OCI-LY3 (cell line): ENCODE data around the gene MAP6.

Experiments used
- H2AFZ ChIP-seq: fragments of 200-600, 300-600 bp; shearing (Covaris generic); 2 replicates; pipeline ENCODE4 v1.6.0; 2014; ENCODE audit warnings: antibody characterized with exemption, low read depth, low read length
- H3K27ac ChIP-seq: fragments of 200-600, 300-600 bp; sonication (generic); 2 replicates; pipeline ENCODE4 v1.5.1; 2014; ENCODE audit warnings: mild to moderate bottlenecking, low read length, moderate library complexity, mixed read lengths
- H3K27me3 ChIP-seq: fragments of 200-600, 300-600 bp; sonication (generic); 2 replicates; pipeline ENCODE4 v1.6.1; 2014; ENCODE audit warnings: low read depth, low read length, mixed read lengths
- H3K36me3 ChIP-seq: fragments of 200-600, 300-600 bp; sonication (generic); replicated peaks from 2 replicates; pipeline ENCODE3; 2014; ENCODE audit warnings: low read depth, low read length, mixed read lengths
- H3K4me1 ChIP-seq: fragments of 300-600, 200-600 bp; sonication (generic); 2 replicates; pipeline ENCODE4 v1.6.1; 2014; ENCODE audit warnings: low read length, mixed read lengths
- H3K4me2 ChIP-seq: fragments of 200-600, 300-600 bp; sonication (generic); 2 replicates; pipeline ENCODE4 v1.6.1; 2014; ENCODE audit warnings: low read length, mixed read lengths
- H3K4me3 ChIP-seq: fragments of 300-600, 200-600 bp; sonication (generic); 2 replicates; pipeline ENCODE4 v1.5.1; 2014; ENCODE audit warnings: antibody characterized with exemption, mild to moderate bottlenecking, low read length, moderate library complexity
- H3K79me2 ChIP-seq: fragments of 300-600, 200-600 bp; shearing (Covaris generic); 2 replicates; pipeline ENCODE4 v1.6.1; 2014; ENCODE audit warnings: mild to moderate bottlenecking, low read length, mixed read lengths
- H3K9ac ChIP-seq: fragments of 300-600, 200-600 bp; shearing (Covaris generic); 2 replicates; pipeline ENCODE4 v1.6.0; 2014; ENCODE audit warnings: mild to moderate bottlenecking, low read length, moderate library complexity
- H3K9me3 ChIP-seq: fragments of 200-600, 300-600 bp; shearing (Covaris generic); 2 replicates; pipeline ENCODE4 v1.6.1; 2014; ENCODE audit warnings: low read length, mixed read lengths; ENCODE audit not compliant: insufficient read depth
- H4K20me1 ChIP-seq: fragments of 200-600, 300-600 bp; sonication (generic); 2 replicates; pipeline ENCODE4 v1.6.1; 2016; ENCODE audit warnings: low read length, mixed read lengths; ENCODE audit not compliant: insufficient read depth
- EZH2phosphoT487 ChIP-seq: fragments of 200-600 bp; shearing (Covaris generic); IDR thresholded peaks from 2 replicates; pipeline ENCODE4 v1.6.1; 2018; ENCODE audit warnings: antibody characterized with exemption, mixed run types, low read depth
- TF ChIP-seq, protein P1 (sequence below): fragments of 200-600, 300-600 bp; sonication (generic); IDR thresholded peaks from 2 replicates; pipeline ENCODE4 v1.5.1; 2014; ENCODE audit warnings: antibody characterized with exemption, low read length, low read depth

The MAP6 gene

GRCh38 chr11:75572744-75573143 is 96.1 kb downstream of the MAP6 start:
- Histone ChIP-seq H3K9ac (no peak overlapping the region), H3K9me3 (no peaks in the 10 kb centered on the region), H3K4me2 (no peak overlapping the region), H2AFZ (no peak overlapping the region), H4K20me1 (no peaks in the 10 kb centered on the region; the same call in 1 of the 2 replicates), H3K27ac (no peak overlapping the region), H3K27me3 (no peaks in the 10 kb centered on the region), H3K4me3 (no peak overlapping the region), H3K4me1 (peaks cover 10% of the 10 kb centered on the region), H3K79me2 (no peaks in the 10 kb centered on the region), H3K36me3 (peaks cover 41% of the 10 kb centered on the region)
- TF ChIP-seq EZH2phosphoT487 = no peak
- TF ChIP-seq, protein P1, sequence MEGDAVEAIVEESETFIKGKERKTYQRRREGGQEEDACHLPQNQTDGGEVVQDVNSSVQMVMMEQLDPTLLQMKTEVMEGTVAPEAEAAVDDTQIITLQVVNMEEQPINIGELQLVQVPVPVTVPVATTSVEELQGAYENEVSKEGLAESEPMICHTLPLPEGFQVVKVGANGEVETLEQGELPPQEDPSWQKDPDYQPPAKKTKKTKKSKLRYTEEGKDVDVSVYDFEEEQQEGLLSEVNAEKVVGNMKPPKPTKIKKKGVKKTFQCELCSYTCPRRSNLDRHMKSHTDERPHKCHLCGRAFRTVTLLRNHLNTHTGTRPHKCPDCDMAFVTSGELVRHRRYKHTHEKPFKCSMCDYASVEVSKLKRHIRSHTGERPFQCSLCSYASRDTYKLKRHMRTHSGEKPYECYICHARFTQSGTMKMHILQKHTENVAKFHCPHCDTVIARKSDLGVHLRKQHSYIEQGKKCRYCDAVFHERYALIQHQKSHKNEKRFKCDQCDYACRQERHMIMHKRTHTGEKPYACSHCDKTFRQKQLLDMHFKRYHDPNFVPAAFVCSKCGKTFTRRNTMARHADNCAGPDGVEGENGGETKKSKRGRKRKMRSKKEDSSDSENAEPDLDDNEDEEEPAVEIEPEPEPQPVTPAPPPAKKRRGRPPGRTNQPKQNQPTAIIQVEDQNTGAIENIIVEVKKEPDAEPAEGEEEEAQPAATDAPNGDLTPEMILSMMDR = no peak

GRCh38 chr11:75571625-75572024 is 97.2 kb downstream of the MAP6 start:
- no peak overlapping the region for H3K4me3 ChIP-seq
- no peaks in the 10 kb centered on the region; the same call in 1 of the 2 replicates for H4K20me1 ChIP-seq
- H3K4me1 ChIP-seq = peaks cover 6% of the 10 kb centered on the region
- H3K9ac ChIP-seq = no peak overlapping the region
- no peak overlapping the region for H3K27ac ChIP-seq
- H2AFZ ChIP-seq = no peak overlapping the region
- peaks cover 45% of the 10 kb centered on the region for H3K36me3 ChIP-seq
- no peaks in the 10 kb centered on the region for H3K9me3 ChIP-seq
- TF ChIP-seq, protein P1 = no peak
- TF ChIP-seq EZH2phosphoT487 = no peak
- no peak overlapping the region for H3K4me2 ChIP-seq
- H3K79me2 ChIP-seq = no peaks in the 10 kb centered on the region
- H3K27me3 ChIP-seq = no peaks in the 10 kb centered on the region

DNA sequence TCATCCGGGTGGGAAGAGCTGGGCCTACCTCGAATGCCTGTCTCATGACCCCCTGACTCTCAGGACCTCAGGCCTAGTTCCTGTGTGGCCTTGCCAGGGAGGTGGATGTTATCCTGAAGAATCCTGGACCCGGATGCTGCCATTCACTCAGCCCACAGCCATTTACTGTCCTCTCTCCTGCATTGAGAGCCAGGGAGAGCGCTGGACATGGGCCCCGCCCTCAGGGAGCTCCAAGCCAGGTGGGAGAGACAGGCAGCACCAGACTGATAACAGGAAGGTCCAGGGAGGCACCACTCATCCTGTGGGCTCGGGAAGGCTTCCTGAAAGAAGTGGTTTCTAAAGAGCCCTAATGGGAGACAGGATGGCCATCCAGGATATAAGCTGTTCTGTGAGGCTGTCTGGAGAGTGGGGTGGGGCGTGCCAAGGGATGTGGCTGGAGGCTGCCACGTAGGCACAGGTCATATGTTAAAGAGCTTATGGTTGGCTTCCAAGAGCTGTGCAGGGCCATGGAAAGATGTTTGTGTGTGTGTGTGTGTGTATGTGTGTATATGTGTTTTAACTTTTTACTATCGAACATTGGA is 98.2 kb downstream of the MAP6 start:
- Histone ChIP-seq H2AFZ (no peak overlapping the region), H3K4me3 (no peak overlapping the region), H3K4me1 (no peaks in the 10 kb centered on the region), H3K9me3 (no peaks in the 10 kb centered on the region), H3K27me3 (no peaks in the 10 kb centered on the region), H3K27ac (no peak overlapping the region), H3K79me2 (no peaks in the 10 kb centered on the region), H4K20me1 (no peaks in the 10 kb centered on the region; the same call in 1 of the 2 replicates), H3K4me2 (no peak overlapping the region), H3K36me3 (peaks cover 45% of the 10 kb centered on the region), H3K9ac (no peak overlapping the region)
- TF ChIP-seq, protein P1 = no peak
- TF ChIP-seq EZH2phosphoT487 = no peak

GRCh38 chr11:75568616-75569219 is 100.1 kb downstream of the MAP6 start:
- Histone ChIP-seq H3K4me3 (no peak overlapping the region), H3K4me1 (0 out of 2 replicates have a peak, but pooled peaks cover 2% of the 10 kb centered on the region), H3K9ac (no peak overlapping the region), H2AFZ (no peak overlapping the region), H3K4me2 (no peak overlapping the region), H3K27ac (no peak overlapping the region), H4K20me1 (no peaks in the 10 kb centered on the region; the same call in 1 of the 2 replicates), H3K36me3 (peaks cover 45% of the 10 kb centered on the region), H3K9me3 (no peaks in the 10 kb centered on the region), H3K27me3 (no peaks in the 10 kb centered on the region), H3K79me2 (peaks cover 3% of the 10 kb centered on the region)
- no peak for TF ChIP-seq EZH2phosphoT487
- TF ChIP-seq, protein P1 = no peak
